Sciatic nerve (tissue), 2 donors: ENCODE results near the gene MUC5AC. TPM values are rescaled to one million over a fixed set of nuclear protein-coding genes. Genes with fewer than 3 reads are reported as not detected.
"Not testable (repeated sequence)": the region's sequence is repeated elsewhere in the genome, so short reads cannot be mapped to it uniquely, and the experiment has no call there.

Source experiments
- ATAC-seq: fragments of 200-7000 bp; cut with Tn5 transposase; one replicate; pipeline ENCODE4 v1.9.1; 2020; ENCODE audit warnings: mild to moderate bottlenecking, moderate library complexity
- DNase-seq: peaks from one replicate; pipeline ENCODE4 v3.0.0-alpha.2; 2020; ENCODE audit warnings: low spot score
- intact Hi-C: fragments of 100-400 bp; cut with DNase I; formaldehyde crosslinking; loops from one replicate; pipeline ENCODE4 v1.14.2; 2022
- total RNA-seq: library from RNA; stranded (reverse); fragmentation: NEBNext Ultra II Directional; extraction: Animal tissue kit (Norgen Biotek cat#: 25700); gene quantifications from one replicate; pipeline ENCODE4 v1.2.1, GENCODE V29; 2021
- donor health status: DM: no; HTN: no; CAD: no.
- donor health status: DM: no; HTN: no; CAD: no.

Gene MUC5AC
- total RNA-seq, 1 donor from 2014 or later, result 0.27 TPM

- ATAC-seq, result no peak
- no peak for DNase-seq
- intact Hi-C loops, result no loop called here
Observed at GRCh38 chr11:1172729-1173117, 15.0 kb downstream of the MUC5AC start.

- intact Hi-C loops, DNase-seq, ATAC-seq: not testable (repeated sequence)
Observed at GRCh38 chr11:1173396-1173795, 15.6 kb downstream of the MUC5AC start.

DNA sequence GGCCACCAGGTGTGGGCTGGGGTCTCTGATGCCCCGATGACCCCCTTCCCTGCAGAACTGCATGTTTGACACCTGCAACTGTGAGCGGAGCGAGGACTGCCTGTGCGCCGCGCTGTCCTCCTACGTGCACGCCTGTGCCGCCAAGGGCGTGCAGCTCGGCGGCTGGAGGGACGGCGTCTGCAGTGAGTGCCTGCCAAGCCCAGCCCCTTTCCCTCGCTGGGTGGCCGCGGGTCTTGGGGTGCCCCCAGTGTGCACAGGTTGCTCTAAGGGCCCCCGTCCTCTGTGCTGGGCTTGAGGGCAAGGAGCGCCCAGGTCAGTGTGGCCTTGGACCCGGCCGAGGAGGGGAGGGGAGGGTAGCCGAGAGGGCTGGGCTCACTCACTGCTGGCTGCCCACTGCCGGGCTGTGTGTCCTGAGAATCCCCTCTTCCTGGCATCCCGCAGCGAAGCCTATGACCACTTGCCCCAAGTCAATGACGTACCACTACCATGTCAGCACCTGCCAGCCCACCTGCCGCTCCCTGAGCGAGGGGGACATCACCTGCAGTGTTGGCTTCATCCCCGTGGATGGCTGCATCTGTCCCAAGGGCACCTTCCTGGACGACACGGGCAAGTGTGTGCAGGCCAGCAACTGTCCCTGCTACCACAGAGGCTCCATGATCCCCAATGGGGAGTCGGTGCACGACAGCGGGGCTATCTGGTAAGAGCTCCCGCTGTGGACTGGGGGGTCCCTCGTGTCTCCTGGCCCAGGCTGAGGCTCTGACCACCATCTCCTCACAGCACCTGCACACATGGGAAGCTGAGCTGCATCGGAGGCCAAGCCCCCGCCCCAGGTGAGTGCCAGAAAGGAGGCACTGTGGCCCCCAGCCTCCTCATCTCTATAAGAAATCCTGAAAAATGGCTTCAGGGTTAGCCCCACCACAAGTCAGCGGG is 17.0 kb downstream of the MUC5AC start:
- ATAC-seq (no peak), DNase-seq (no peak)
- intact Hi-C loops, result no loop called here

GRCh38 chr11:1175461-1176223 is 17.9 kb downstream of the MUC5AC start:
- DNase-seq, result no peak
- no peak for ATAC-seq
- intact Hi-C loops, result no loop called here

DNA sequence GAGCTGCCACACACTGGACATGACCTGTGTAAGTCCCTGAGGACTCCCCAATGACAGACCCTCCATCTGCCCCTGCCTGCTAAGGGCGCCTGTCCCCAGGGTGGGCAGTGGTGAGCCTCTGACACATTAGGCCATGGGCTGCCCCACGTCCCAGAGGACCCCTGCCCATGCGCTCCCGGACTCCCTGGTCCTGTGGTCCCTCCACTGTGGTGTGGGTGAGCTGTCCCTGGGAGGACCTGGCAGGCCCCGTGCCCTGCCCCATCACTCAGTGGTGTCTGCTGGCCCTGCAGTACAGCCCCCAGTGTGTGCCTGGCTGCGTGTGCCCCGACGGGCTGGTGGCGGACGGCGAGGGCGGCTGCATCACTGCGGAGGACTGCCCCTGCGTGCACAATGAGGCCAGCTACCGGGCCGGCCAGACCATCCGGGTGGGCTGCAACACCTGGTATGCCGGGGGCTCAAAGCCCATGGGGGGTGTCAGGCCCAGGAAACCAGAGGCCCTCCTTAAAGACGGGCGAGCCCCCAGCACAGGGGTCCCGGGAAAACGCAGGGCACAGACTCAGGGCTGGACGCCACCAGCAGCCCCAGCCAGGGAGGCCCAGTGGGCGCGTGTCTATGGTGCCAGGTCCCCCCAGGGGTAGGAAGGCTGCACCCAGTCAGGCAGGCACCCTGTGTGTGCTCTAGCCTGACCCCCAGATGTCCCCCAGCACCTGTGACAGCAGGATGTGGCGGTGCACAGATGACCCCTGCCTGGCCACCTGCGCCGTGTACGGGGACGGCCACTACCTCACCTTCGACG is 18.7 kb downstream of the MUC5AC start:
- ATAC-seq (no peak), DNase-seq (no peak)
- intact Hi-C loops, result no loop called here

DNA sequence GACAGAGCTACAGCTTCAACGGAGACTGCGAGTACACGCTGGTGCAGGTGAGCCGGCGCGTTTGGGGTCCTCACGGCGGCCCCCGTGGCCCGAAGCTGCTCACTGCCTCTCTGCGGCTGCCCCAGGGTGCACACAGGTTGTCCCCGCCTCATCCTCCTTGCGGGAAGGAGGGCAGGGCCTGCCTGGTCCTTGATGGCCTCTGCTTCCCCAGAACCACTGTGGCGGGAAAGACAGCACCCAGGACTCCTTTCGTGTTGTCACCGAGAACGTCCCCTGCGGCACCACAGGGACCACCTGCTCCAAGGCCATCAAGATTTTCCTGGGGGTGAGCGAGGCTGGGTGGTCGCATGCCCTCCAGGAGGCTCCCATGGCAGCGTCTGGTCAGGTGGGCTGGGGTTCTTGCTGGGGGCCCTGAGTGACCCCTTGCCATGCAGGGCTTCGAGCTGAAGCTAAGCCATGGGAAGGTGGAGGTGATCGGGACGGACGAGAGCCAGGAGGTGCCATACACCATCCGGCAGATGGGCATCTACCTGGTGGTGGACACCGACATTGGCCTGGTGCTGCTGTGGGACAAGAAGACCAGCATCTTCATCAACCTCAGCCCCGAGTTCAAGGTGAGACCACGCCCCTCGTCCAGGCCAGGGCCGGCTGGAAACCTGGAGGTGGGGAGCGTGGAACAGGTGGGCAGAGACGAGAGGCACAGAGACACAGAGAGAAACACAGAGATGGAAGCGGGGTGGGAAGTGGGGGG is 19.4 kb downstream of the MUC5AC start:
- ATAC-seq (no peak), DNase-seq (no peak)
- intact Hi-C loops, result no loop called here

GRCh38 chr11:1177771-1178090 is 20.0 kb downstream of the MUC5AC start:
- no peak for ATAC-seq
- DNase-seq, result no peak
- intact Hi-C loops, result no loop called here

DNA sequence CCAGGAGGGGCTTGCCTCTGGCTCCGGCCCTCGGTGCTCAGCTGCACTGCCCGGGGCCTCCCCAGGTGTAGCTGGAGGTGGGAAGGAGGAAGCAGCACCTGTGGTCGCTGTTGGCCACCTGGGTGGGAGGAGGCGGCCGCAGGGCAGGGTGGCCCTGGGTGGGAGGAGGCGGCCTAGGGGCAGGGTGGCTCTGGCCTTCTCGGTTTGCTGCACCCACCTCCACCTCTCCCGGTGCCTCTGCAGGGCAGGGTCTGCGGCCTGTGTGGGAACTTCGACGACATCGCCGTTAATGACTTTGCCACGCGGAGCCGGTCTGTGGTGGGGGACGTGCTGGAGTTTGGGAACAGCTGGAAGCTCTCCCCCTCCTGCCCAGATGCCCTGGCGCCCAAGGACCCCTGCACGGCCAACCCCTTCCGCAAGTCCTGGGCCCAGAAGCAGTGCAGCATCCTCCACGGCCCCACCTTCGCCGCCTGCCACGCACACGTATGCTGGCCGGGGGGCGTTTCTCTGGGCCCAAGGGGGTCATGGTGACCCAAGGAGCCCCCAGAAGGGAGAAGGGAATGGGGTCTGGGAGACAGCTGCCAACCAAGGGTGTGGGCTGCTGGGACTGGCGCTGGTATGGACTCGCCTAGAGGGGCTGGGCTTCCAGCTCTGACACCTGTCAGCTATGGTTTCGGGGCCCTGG is 20.6 kb downstream of the MUC5AC start:
- no peak for DNase-seq
- no peak for ATAC-seq
- intact Hi-C loops, result no loop called here

GRCh38 chr11:1178906-1179305 is 21.2 kb downstream of the MUC5AC start:
- DNase-seq (no peak), ATAC-seq (no peak)
- intact Hi-C loops, result no loop called here

DNA sequence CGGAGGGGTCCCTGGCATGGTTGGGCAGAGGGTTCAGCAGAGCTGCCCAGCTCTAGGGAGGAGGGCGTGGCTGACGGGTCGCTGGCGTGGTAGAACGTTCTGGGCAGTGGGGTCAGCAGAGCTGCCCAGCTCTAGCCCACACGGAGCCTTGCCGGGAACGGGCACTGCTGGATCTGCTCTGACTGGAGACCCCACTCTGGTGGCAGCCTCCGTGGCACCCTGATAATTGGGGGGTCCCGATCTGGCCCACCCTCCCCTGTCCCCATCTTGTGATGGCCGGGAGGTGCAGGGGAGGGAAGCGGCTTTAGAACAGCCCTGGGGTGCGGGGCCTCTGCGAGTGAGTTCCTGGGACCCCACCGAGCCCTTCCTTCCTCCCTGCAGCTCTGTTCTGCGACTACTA is 21.9 kb downstream of the MUC5AC start:
- intact Hi-C loops, result no loop called here
- DNase-seq (no peak), ATAC-seq (no peak)

- intact Hi-C loops, result no loop called here
- DNase-seq (no peak), ATAC-seq (no peak)
Observed at GRCh38 chr11:1180171-1180570, 22.4 kb downstream of the MUC5AC start.

- no peak for DNase-seq
- intact Hi-C loops, result no loop called here
- no peak for ATAC-seq
Observed at GRCh38 chr11:1180947-1181391, 23.2 kb downstream of the MUC5AC start.

GRCh38 chr11:1181420-1181819 is 23.7 kb downstream of the MUC5AC start:
- DNase-seq (no peak), ATAC-seq (no peak)
- intact Hi-C loops, result no loop called here

DNA sequence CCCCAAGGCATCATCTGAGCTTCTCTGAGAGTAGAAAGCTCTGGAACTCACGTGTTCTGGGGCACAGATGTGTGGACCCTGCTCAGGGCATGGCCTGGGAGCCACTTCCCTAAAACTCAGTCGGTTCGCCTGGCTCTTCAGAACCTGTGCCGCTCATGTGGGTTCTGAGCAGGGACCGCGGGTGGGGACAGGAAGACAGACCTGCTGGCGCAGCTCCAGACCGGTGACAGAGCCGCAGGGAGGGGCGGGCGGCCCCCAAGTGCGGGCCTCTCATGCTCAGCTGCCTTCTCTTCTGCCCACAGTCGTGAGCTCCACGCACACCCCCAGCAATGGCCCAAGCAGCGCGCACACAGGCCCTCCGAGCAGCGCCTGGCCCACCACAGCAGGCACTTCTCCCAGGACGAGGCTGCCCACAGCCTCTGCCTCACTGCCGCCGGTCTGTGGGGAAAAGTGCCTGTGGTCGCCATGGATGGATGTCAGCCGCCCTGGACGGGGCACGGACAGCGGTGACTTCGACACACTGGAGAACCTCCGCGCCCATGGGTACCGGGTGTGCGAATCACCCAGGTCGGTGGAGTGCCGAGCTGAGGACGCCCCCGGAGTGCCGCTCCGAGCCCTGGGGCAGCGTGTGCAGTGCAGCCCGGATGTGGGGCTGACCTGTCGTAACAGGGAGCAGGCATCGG is 24.2 kb downstream of the MUC5AC start:
- DNase-seq, result no peak
- no peak for ATAC-seq
- intact Hi-C loops, result no loop called here

GRCh38 chr11:1184139-1184538 is 26.4 kb downstream of the MUC5AC start:
- ATAC-seq, intact Hi-C loops, DNase-seq: not testable (repeated sequence)

DNA sequence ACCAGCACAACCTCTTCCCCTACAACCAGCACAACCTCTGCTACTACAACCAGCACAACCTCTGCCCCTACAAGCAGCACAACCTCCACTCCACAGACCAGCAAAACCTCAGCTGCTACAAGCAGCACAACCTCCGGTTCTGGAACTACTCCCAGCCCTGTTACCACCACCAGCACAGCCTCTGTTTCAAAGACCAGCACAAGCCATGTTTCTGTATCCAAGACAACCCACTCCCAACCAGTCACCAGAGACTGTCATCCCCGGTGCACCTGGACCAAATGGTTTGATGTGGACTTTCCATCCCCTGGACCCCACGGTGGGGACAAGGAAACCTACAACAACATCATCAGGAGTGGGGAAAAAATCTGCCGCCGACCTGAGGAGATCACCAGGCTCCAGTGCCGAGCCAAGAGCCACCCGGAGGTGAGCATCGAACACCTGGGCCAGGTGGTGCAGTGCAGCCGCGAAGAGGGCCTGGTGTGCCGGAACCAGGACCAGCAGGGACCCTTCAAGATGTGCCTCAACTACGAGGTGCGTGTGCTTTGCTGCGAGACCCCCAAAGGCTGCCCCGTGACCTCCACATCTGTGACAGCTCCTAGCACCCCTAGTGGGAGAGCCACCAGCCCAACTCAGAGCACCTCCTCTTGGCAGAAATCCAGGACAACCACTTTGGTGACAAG is 30.8 kb downstream of the MUC5AC start:
- DNase-seq, ATAC-seq, intact Hi-C loops: not testable (repeated sequence)

- intact Hi-C loops, DNase-seq, ATAC-seq: not testable (repeated sequence)
Observed at GRCh38 chr11:1189816-1190215, 32.1 kb downstream of the MUC5AC start.
